DND-41 (cell line): ENCODE results near the gene SURF6.

Experiments
- ATAC-seq: fragments of 200-7000 bp; cut with Tn5 transposase; 3 replicates; pipeline ENCODE4 v1.9.1; 2021; ENCODE audit warnings: low read depth; ENCODE audit not compliant: insufficient read depth
- DNase-seq: peaks from one replicate; pipeline ENCODE4 v3.0.0-alpha.2; 2020
- H2AFZ ChIP-seq: 2 replicates; pipeline ENCODE4 v1.6.0; 2012; ENCODE audit warnings: low read depth, low read length
- H3K27ac ChIP-seq: 2 replicates; pipeline ENCODE4 v1.5.1; 2012; ENCODE audit warnings: low read length, inconsistent platforms
- H3K27me3 ChIP-seq: fragments of 200-600 bp; sonication (generic); 2 replicates; pipeline ENCODE4 v1.6.0; 2012; ENCODE audit warnings: low read length, mild to moderate bottlenecking, inconsistent platforms; ENCODE audit not compliant: insufficient read depth, poor library complexity
- H3K36me3 ChIP-seq: 2 replicates; pipeline ENCODE4 v1.5.1; 2012; ENCODE audit warnings: low read length, inconsistent platforms; ENCODE audit not compliant: insufficient read depth
- H3K4me1 ChIP-seq: 2 replicates; pipeline ENCODE4 v1.5.1; 2012; ENCODE audit warnings: mild to moderate bottlenecking, low read length; ENCODE audit not compliant: insufficient read depth
- H3K4me2 ChIP-seq: 2 replicates; pipeline ENCODE4 v1.6.0; 2012; ENCODE audit warnings: mild to moderate bottlenecking, moderate library complexity, low read length, inconsistent platforms; ENCODE audit not compliant: insufficient read depth
- H3K4me3 ChIP-seq, 2 experiments: fragments of 200-600 bp in 1 of 2; shearing (Covaris generic) in 1 of 2; 2 replicates each; pipeline ENCODE4 v1.5.1; 2012 to 2016; ENCODE audit warnings: inconsistent platforms in 2 of 2, low read length in 2 of 2, mild to moderate bottlenecking in 2 of 2, low read depth in 1 of 2, moderate library complexity in 1 of 2
- H3K79me2 ChIP-seq: 2 replicates; pipeline ENCODE4 v1.6.0; 2012; ENCODE audit warnings: low read length, inconsistent platforms; ENCODE audit not compliant: insufficient read depth
- H3K9ac ChIP-seq: 2 replicates; pipeline ENCODE4 v1.6.0; 2012; ENCODE audit warnings: low read depth, mild to moderate bottlenecking, inconsistent platforms, low read length, moderate library complexity
- H3K9me3 ChIP-seq: 2 replicates; pipeline ENCODE4 v1.5.1; 2012; ENCODE audit warnings: low read length, moderate library complexity, mild to moderate bottlenecking, inconsistent platforms; ENCODE audit not compliant: insufficient read depth, severe bottlenecking
- H4K20me1 ChIP-seq: 2 replicates; pipeline ENCODE4 v1.6.0; 2012; ENCODE audit warnings: low read length; ENCODE audit not compliant: insufficient read depth
- CTCF ChIP-seq: IDR thresholded peaks from 2 replicates; pipeline ENCODE4 v1.5.1; 2012; ENCODE audit warnings: borderline replicate concordance, low read length, moderate library complexity, mild to moderate bottlenecking; ENCODE audit not compliant: poor library complexity, severe bottlenecking; ENCODE audit errors: extremely low read depth
- EZH2 ChIP-seq: IDR thresholded peaks from 3 replicates; pipeline ENCODE4 v1.6.1; 2012; ENCODE audit warnings: borderline replicate concordance, low read depth, mild to moderate bottlenecking, moderate library complexity, low read length, inconsistent platforms; ENCODE audit not compliant: severe bottlenecking

Gene SURF6

GRCh38 chr9:133342069-133342406 is 6.0 kb upstream of the SURF6 start:
- no peak overlapping the region for H3K27ac ChIP-seq

GRCh38 chr9:133341369-133342068 is 5.5 kb upstream of the SURF6 start:
- peaks cover 13% of the 10 kb centered on the region; the same call in 1 of the 2 replicates for H4K20me1 ChIP-seq
- DNase-seq = no peak
- peaks cover 69% of the 10 kb centered on the region for H3K36me3 ChIP-seq

More at GRCh38 chr9:133342069-133342406, 6.0 kb upstream of the SURF6 start:
- TF ChIP-seq EZH2 = no peak
- TF ChIP-seq CTCF = peak; percentile 25
- no peak overlapping the region for H3K4me2 ChIP-seq
- no peak overlapping the region for H2AFZ ChIP-seq
- H3K79me2 ChIP-seq = peaks cover 22% of the 10 kb centered on the region
- DNase-seq (no peak), ATAC-seq (no peak)
- no peak overlapping the region for H3K9ac ChIP-seq
- no peaks in the 10 kb centered on the region for H3K9me3 ChIP-seq
- no peak overlapping the region for H3K4me3 ChIP-seq
- peaks cover 15% of the 10 kb centered on the region; the same call in 1 of the 2 replicates for H4K20me1 ChIP-seq
- H3K4me1 ChIP-seq = peaks cover 15% of the 10 kb centered on the region
- H3K27me3 ChIP-seq = no peaks in the 10 kb centered on the region
- H3K36me3 ChIP-seq = peaks cover 69% of the 10 kb centered on the region

GRCh38 chr9:133340916-133341315 is 4.9 kb upstream of the SURF6 start:
- Histone ChIP-seq H3K36me3 (peaks cover 65% of the 10 kb centered on the region), H3K9ac (no peak overlapping the region), H3K79me2 (peaks cover 14% of the 10 kb centered on the region), H3K4me1 (peaks cover 13% of the 10 kb centered on the region), H3K4me3 (no peak overlapping the region), H3K27ac (no peak overlapping the region), H3K27me3 (no peaks in the 10 kb centered on the region), H3K4me2 (no peak overlapping the region), H3K9me3 (no peaks in the 10 kb centered on the region), H4K20me1 (peaks cover 11% of the 10 kb centered on the region; the same call in 1 of the 2 replicates), H2AFZ (no peak overlapping the region)
- TF ChIP-seq EZH2 (no peak), CTCF (no peak)
- ATAC-seq = no peak
- no peak for DNase-seq

More at GRCh38 chr9:133341369-133342068, 5.5 kb upstream of the SURF6 start:
- H3K9me3 ChIP-seq = no peaks in the 10 kb centered on the region
- H3K4me1 ChIP-seq = peaks cover 15% of the 10 kb centered on the region
- no peak for ATAC-seq
- peaks cover 17% of the 10 kb centered on the region for H3K79me2 ChIP-seq
- no peak overlapping the region for H3K27ac ChIP-seq
- TF ChIP-seq CTCF = no peak
- TF ChIP-seq EZH2 = no peak
- no peak overlapping the region for H2AFZ ChIP-seq
- no peak overlapping the region for H3K4me2 ChIP-seq
- no peak overlapping the region for H3K4me3 ChIP-seq
- H3K9ac ChIP-seq = no peak overlapping the region
- no peaks in the 10 kb centered on the region for H3K27me3 ChIP-seq
